ENCODE measurements around the gene PATE3.

DNA sequence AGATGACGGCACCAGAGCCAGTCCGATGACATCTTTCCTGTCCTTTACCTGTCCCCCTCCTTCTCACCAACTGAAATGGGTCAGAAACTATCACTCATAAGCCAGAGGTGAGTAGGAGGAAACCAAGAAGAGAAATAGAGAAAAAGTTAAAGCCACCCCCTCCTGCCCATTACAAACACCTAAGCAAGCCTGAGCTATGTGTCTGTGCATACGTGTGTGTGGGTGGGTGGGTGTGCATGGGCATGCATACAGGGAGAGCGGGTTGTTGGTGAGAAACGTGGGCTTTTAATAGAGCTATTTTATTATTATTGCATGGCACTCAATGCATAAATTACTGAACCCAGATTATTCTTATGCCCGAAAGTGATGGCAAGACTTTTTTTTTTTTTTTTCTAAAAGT, 47.8 kb downstream of the PATE3 start:
- TF ChIP-seq CTCF (IDR thresholded peaks at IDR 0.05) (no peak), POLR2AphosphoS5 (IDR thresholded peaks at IDR 0.05) (no peak), POLR2A (IDR thresholded peaks at IDR 0.05; ENCODE audit: low read depth) (no peak), EP300 (IDR thresholded peaks at IDR 0.05) (no peak)
